Sigmoid colon (tissue), 7 donors: ENCODE measurements around the gene SUN2. TPM values are rescaled to one million over a fixed set of nuclear protein-coding genes. Genes with fewer than 3 reads are reported as not detected.

Experiments used
- DNase-seq: peaks from one replicate; pipeline ENCODE4 v3.0.0-alpha.2; 2019
- H3K27ac ChIP-seq, 4 donors: fragments of 200-600 bp; sonication (generic); one replicate each; pipeline ENCODE4 v1.5.1; 2016 to 2019; ENCODE audit warnings: mild to moderate bottlenecking in 1 of 4
- H3K27me3 ChIP-seq, 3 donors: fragments of 200-600 bp; sonication (generic); one replicate each; pipeline ENCODE4 v1.5.1; 2019; ENCODE audit warnings: mild to moderate bottlenecking in 1 of 3
- H3K36me3 ChIP-seq, 4 donors: fragments of 200-600 bp; sonication (generic); one replicate each; pipeline ENCODE4 v1.5.1; 2016 to 2019
- H3K4me1 ChIP-seq, 4 donors: fragments of 200-600 bp; sonication (generic); one replicate each; pipeline ENCODE4 v1.5.1; 2017 to 2019
- H3K4me3 ChIP-seq, 4 donors: fragments of 200-600 bp; sonication (generic); one replicate each; pipeline ENCODE4 v1.5.1; 2017 to 2019; ENCODE audit warnings: mild to moderate bottlenecking in 2 of 4, moderate library complexity in 1 of 4
- H3K9me3 ChIP-seq, 4 donors: fragments of 200-600 bp in 3 of 4; sonication (generic) in 3 of 4; one replicate each; pipeline versions ENCODE4 v1.5.1 to v1.6.1; 2013 to 2019
- CTCF ChIP-seq, 4 experiments: fragments of 450-650 bp in 3 of 4; fragments of 200-600 bp in 1 of 4; IDR thresholded peaks; one replicate each; pipeline ENCODE4 v1.5.1; 2016 to 2019; ENCODE audit warnings: antibody characterized with exemption in 4 of 4, mild to moderate bottlenecking in 3 of 4, moderate library complexity in 2 of 4
- EP300 ChIP-seq, 4 donors: sonication (generic); formaldehyde crosslinking; IDR thresholded peaks; one replicate each; pipeline ENCODE4 v1.6.1; 2017; ENCODE audit warnings: antibody characterized with exemption in 4 of 4
- POLR2A ChIP-seq, 2 donors: fragments of 450-650 bp; IDR thresholded peaks; one replicate each; pipeline ENCODE4 v1.6.1; 2016; ENCODE audit warnings: antibody characterized with exemption in 2 of 2, mild to moderate bottlenecking in 2 of 2, moderate library complexity in 2 of 2
- POLR2AphosphoS5 ChIP-seq, 4 donors: sonication (generic); formaldehyde crosslinking; IDR thresholded peaks; one replicate each; pipeline ENCODE4 v1.6.1; 2017; ENCODE audit warnings: antibody characterized with exemption in 4 of 4
- WGBS, 2 donors: extraction: QIAGEN DNeasy Blood & Tissue Kit; methylation state at CpG; one replicate each; pipeline ENCODE4 v1.1.7; 2013; 5-methylcytosine and 5-hydroxymethylcytosine counted together
- intact Hi-C: fragments of 100-400 bp; cut with DNase I; formaldehyde crosslinking; loops from one replicate; pipeline ENCODE4 v1.15.1; 2023
- polyA plus RNA-seq, 3 donors: library from polyadenylated mRNA; stranded (reverse); fragments of 200-250 nt; gene quantifications; one replicate each; pipeline ENCODE4 v1.2.3, GENCODE V29; 2013
- total RNA-seq, 4 donors: library from RNA; depleted of rRNA; stranded (reverse); fragments of >200 nt; gene quantifications; one replicate each; pipeline ENCODE4 v1.1.0, GENCODE V29; 2016
- donor health status: healthy with polysubstance abuse.
- donor health status: Bipolar disorder and iron deficiency.
- donor health status: healthy.

The SUN2 gene
- total and polyA plus RNA-seq, 7 donors, result 9.2 to 319 (median 255) TPM

- TF ChIP-seq CTCF (IDR thresholded peaks at IDR 0.05) (no peak), POLR2AphosphoS5 (IDR thresholded peaks at IDR 0.05) (no peak), POLR2A (IDR thresholded peaks at IDR 0.05) (no peak), EP300 (IDR thresholded peaks at IDR 0.05) (no peak)
Observed at GRCh38 chr22:38735126-38735464, 20.7 kb downstream of the SUN2 start.

GRCh38 chr22:38734421-38735100 lies 21.2 kb downstream of the SUN2 start:
- H3K27me3 ChIP-seq, result no peaks in the 10 kb centered on the region
- peaks cover 45 to 72% (median 64%) of the 10 kb centered on the region in 4 donors for H3K36me3 ChIP-seq
- no peak for TF ChIP-seq POLR2A (IDR thresholded peaks at IDR 0.05)
- no peak for TF ChIP-seq CTCF (IDR thresholded peaks at IDR 0.05)
- no peak for TF ChIP-seq EP300 (IDR thresholded peaks at IDR 0.05)
- TF ChIP-seq POLR2AphosphoS5 (IDR thresholded peaks at IDR 0.05), result no peak
- WGBS, 2 donors, result 92 to 93% methylated on average over 13 of the region's 13 CpGs
- DNase-seq, result no peak
- no peaks in the 10 kb centered on the region for H3K9me3 ChIP-seq
- intact Hi-C loops, result loop anchor here (2.0 kb wide), 1 partner anchor 20 kb away; the partner anchor contains the start of gene SUN2
- H3K4me1 ChIP-seq, result peaks cover 0 to 47% (median 38%) of the 10 kb centered on the region in 4 donors
- peak overlapping the region; percentile 78 to 81 (median 79) for H3K27ac ChIP-seq
- H3K4me3 ChIP-seq, result no peak overlapping the region

More at GRCh38 chr22:38735126-38735464, 20.7 kb downstream of the SUN2 start:
- Histone ChIP-seq H3K36me3 (peaks cover 46 to 72% (median 64%) of the 10 kb centered on the region in 4 donors), H3K27ac (peak overlapping the region; percentile 78 to 81 (median 79)), H3K9me3 (no peaks in the 10 kb centered on the region), H3K4me1 (peaks cover 0 to 47% (median 38%) of the 10 kb centered on the region in 4 donors), H3K4me3 (no peak overlapping the region), H3K27me3 (no peaks in the 10 kb centered on the region)
- DNase-seq, result no peak
- 93 to 96% methylated on average over 7 of the region's 7 CpGs for WGBS, 2 donors
- intact Hi-C loops, result loop anchor here (2.0 kb wide), 1 partner anchor 20 kb away; the partner anchor contains the start of gene SUN2

- WGBS, 2 donors, result 62 to 76% methylated on average over 8 of the region's 8 CpGs
- TF ChIP-seq POLR2A (IDR thresholded peaks at IDR 0.05) (no peak), CTCF (IDR thresholded peaks at IDR 0.05) (no peak), EP300 (IDR thresholded peaks at IDR 0.05) (peak in 2 of 4 donors; percentile 17 to 69), POLR2AphosphoS5 (IDR thresholded peaks at IDR 0.05) (peak; percentile 39 to 68 (median 64))
- no peaks in the 10 kb centered on the region for H3K27me3 ChIP-seq
- no peaks in the 10 kb centered on the region for H3K9me3 ChIP-seq
- intact Hi-C loops, result loop anchor here (2.0 kb wide), 1 partner anchor 21 kb away; the partner anchor contains the start of gene SUN2
- H3K4me1 ChIP-seq, result peaks cover 0 to 47% (median 38%) of the 10 kb centered on the region in 4 donors
- H3K27ac ChIP-seq, result peak overlapping the region; percentile 78 to 81 (median 79)
- no peak overlapping the region for H3K4me3 ChIP-seq
- peaks cover 45 to 72% (median 64%) of the 10 kb centered on the region in 4 donors for H3K36me3 ChIP-seq
- peak; percentile 96 for DNase-seq
Observed at GRCh38 chr22:38733724-38734381, 21.9 kb downstream of the SUN2 start.

GRCh38 chr22:38733329-38733723 lies 22.5 kb downstream of the SUN2 start:
- peak overlapping the region; percentile 78 to 81 (median 79) for H3K27ac ChIP-seq
- no peak for TF ChIP-seq POLR2A (IDR thresholded peaks at IDR 0.05)
- peak; percentile 48 to 65 (median 60) for TF ChIP-seq CTCF (IDR thresholded peaks at IDR 0.05)
- TF ChIP-seq POLR2AphosphoS5 (IDR thresholded peaks at IDR 0.05), result peak in 2 of 4 donors; percentile 7 to 16
- no peak for TF ChIP-seq EP300 (IDR thresholded peaks at IDR 0.05)
- no peak overlapping the region for H3K4me3 ChIP-seq
- DNase-seq, result no peak
- H3K27me3 ChIP-seq, result no peaks in the 10 kb centered on the region
- 26 to 41% methylated on average over 4 of the region's 4 CpGs for WGBS, 2 donors
- peaks cover 45 to 72% (median 64%) of the 10 kb centered on the region in 4 donors for H3K36me3 ChIP-seq
- no peaks in the 10 kb centered on the region for H3K9me3 ChIP-seq
- peaks cover 0 to 47% (median 38%) of the 10 kb centered on the region in 4 donors for H3K4me1 ChIP-seq
- intact Hi-C loops, result no loop called here
